ENCODE data around the gene PYGM.
"Not testable (repeated sequence)": the region's sequence is repeated elsewhere in the genome, so short reads cannot be mapped to it uniquely, and the experiment has no call there.

The PYGM gene

GRCh38 chr11:64714666-64715065 is 45.1 kb downstream of the PYGM start:
- no peak for DNase-seq

- no peak for DNase-seq
These were observed 45.9 kb downstream of the PYGM start for GRCh38 chr11:64713781-64714363.

GRCh38 chr11:64713016-64713707 is 46.6 kb downstream of the PYGM start:
- no peak for DNase-seq

GRCh38 chr11:64712430-64713015 is 47.3 kb downstream of the PYGM start:
- no peak for DNase-seq

- DNase-seq, result no peak
These were observed 47.8 kb downstream of the PYGM start for GRCh38 chr11:64711956-64712362.

GRCh38 chr11:64711138-64711955 is 48.4 kb downstream of the PYGM start:
- no peak for DNase-seq

- no peak for DNase-seq
These were observed 49.2 kb downstream of the PYGM start for GRCh38 chr11:64710418-64711137.

- no peak for DNase-seq
These were observed 54.3 kb downstream of the PYGM start for GRCh38 chr11:64705501-64705900.

GRCh38 chr11:64703048-64703447 is 56.7 kb downstream of the PYGM start:
- no peak for DNase-seq

GRCh38 chr11:64701956-64702355 is 57.8 kb downstream of the PYGM start:
- DNase-seq, result not testable (repeated sequence)

GRCh38 chr11:64698427-64698826 is 61.3 kb downstream of the PYGM start:
- DNase-seq, result no peak

- no peak for DNase-seq
These were observed 62.0 kb downstream of the PYGM start for GRCh38 chr11:64697663-64698375.

Measured in NCI-H524 treated with DMSO at 0.1 percent for 48 hours (cell line).